Erythroblast (primary cell): ENCODE data around the gene UBAC2.
"Not testable (repeated sequence)": the region's sequence is repeated elsewhere in the genome, so short reads cannot be mapped to it uniquely, and the experiment has no call there.

Experiments
- DNase-seq, 2 experiments: peaks; one replicate each; lab custom pipeline; 2025; lab: John Stamatoyannopoulos, UW
- GATA1 ChIP-seq: IDR thresholded peaks from 2 replicates; pipeline ENCODE4 v1.6.1; 2011; ENCODE audit warnings: low read depth, mild to moderate bottlenecking, control low read depth, low read length, moderate library complexity
- POLR2A ChIP-seq: IDR thresholded peaks from 2 replicates; pipeline ENCODE4 v1.6.1; 2011; ENCODE audit warnings: mild to moderate bottlenecking, low read length

Gene UBAC2

DNA sequence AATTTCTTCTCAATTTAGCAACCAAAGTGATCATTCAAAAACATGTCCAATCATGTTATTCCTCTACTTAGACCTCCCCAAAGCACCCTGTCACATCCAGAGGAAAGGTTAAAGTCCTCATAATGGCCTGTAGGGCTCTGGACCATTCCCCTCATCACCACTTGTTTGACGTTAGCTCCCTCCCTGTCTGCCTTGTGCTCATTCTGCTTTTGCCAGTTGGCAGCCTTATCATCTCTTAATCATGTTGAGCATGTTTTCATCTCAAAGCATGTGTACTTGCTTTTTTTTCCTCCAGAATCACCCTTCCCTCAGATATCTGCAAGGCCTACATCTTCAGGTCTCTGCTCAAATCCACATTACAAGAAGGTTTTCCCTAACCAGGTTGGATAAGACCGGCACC, 25.9 kb downstream of the UBAC2 start:
- peak; percentile 29 to 61 for DNase-seq
- TF ChIP-seq POLR2A (no peak), GATA1 (no peak)

DNA sequence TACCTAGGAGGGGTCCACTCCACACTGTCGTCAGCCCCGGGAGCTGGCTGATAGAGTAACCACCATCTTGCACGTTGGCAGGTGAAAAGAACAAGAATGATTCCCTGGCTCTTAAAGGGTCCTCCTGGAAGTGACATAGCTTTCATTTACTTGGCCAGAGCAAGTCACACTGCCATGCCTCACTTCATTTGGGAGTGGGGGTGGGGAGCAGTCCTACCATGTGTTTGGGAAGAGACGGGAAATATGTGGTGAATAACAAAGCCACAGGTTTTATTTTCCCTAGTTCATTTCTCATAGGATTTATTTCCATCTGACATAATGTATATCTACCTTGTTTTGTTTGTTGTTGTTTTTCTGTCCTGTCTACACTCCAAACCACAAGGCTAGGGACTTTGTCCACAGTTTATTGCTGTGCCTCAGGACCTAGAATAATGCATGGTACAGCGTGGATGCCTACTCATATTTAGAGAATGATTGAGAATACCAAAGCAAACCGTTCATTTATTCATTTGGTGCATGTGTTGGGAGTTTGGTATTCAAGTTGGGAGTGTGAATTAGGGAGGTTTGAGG, 26.8 kb downstream of the UBAC2 start:
- DNase-seq, result no peak
- no peak for TF ChIP-seq POLR2A
- TF ChIP-seq GATA1, result no peak

DNA sequence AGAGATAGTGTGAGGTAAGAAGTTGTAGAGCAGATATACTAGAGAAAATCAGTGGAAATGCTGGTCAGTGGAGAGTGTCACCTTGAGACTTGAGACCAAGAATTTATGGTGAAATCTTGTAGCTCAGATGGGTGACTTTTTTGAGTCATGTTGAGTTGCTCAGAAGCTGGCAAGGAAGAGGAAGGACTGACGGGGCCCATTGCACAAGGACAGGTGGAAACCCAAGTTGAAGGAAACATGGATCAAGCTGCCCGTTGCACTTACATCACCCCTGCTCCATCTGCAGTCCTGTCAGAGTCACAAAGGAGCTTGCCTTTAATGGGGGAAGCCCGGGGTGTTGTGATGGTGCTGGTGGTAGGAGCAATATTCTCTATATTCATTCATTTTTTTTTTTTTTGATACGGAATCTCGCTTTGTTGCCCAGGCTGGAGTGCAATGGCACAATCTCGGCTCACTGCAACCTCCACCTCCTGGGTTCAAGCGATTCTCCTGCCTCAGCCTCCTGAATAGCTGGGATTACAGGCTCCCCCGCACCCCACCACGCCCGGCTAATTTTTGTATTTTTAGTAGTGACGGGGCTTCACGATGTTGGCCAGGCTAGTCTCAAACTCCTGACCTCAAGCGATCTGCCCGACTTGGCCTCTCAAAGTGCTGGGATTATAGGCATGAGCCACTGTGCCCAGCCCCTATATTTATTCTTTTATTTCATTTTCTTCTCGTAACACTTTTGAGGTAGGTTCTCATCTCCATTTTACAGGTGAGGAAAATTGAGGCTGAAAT, 27.4 kb downstream of the UBAC2 start:
- DNase-seq, result no peak

DNA sequence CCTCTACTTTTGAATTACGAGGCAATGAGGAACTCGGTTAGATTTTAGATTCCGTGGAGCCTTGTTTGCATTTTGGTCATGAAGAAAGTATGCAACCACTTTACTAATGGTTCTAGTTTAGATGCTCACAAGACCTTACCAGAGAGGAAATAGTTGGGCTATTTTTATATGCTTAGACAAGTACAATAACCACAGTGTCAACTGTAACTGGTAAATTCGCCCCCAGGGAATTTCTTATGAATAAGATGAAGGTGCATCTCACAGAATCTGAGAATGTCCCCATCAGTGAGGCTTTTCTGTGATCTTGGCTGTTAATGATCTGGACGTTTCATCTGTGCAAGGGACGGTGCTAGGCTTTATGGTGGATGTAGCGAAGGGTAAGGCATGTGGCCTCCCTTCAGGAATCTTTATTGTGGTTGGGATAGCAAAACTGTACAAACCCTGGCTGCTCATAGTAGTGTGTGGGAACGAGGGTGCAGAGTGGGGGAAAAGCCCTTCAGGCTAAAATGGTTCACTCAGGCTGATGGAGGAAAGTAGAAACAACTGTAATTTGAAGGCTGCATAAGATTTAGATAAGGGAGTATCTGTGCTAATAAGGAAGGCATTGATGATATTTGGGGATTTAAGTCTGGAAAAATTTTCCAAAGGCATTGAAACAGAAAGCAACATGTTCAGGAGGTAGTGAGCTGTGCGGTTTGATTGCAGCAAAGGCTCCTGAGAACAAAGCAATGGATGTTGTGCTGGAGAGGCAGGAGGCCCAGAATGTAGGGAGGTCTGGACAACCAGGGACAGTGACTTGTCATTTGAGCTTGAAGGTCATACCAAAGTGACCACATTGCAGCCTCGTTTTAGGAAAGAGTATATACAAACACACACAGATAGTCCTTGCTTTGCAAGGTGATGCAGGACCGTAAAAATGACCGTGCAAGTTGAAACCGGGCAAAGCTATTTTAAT, 28.4 kb downstream of the UBAC2 start:
- no peak for DNase-seq
- TF ChIP-seq GATA1 (no peak), POLR2A (no peak)

More for the DNA sequence above, 27.4 kb downstream of the UBAC2 start:
- TF ChIP-seq POLR2A, result no peak
- no peak for TF ChIP-seq GATA1

DNA sequence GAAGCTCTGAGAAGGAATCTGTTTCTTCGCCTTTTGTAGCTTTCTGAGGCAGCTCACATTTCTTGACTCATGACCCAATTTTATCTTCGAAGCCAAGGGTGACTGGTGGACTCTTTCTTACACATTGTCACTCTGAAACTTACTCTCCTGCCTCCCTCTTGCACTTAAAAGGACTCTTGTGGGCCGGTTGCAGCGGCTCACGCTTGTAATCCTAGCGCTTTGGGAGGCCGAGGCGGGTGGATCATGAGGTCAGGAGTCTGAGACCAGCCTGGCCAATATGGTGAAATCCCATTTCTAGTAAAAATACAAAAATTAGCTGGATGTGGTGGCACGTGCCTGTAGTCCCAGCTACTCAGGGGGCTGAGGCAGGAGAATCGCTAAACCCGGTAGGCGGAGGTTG, 29.9 kb downstream of the UBAC2 start:
- not testable (repeated sequence) for DNase-seq

DNA sequence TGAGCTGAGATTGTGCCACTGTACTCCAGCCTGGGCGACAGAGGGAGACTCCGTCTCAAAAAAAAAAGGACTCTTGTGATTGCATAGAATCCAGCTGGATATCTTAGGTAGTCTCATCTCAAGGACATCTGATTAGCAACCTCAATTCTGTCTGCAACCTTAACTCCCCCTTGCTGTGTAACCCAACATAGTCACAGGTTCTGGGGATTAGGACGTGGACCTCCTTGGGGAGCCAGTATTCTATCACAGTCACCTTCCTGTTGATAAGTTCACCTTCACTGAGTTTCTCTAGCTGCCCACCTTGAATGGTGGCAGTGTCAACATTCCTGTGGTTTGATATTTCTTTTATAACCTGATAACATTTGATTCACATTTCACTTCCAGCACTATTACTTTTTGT, 30.3 kb downstream of the UBAC2 start:
- TF ChIP-seq GATA1 (no peak), POLR2A (no peak)

DNA sequence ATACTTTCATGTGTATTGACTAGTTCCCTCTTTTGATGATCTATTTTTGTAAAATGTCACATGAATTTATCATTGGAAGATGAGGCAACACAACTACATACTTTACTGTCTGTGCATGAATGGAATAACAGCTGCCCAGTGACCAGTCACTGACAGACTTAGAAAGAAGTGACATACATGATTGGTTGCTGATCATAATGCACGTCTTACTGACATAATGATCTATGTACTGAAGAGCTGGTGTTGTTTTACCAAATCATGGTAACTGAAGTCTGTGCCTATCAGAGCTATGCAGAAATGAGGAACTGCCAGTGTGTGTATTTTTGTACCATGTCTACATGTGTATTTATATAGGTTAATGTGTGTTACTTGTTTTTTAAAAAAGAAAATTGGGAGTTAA, 31.1 kb downstream of the UBAC2 start:
- TF ChIP-seq GATA1 (no peak), POLR2A (no peak)
- DNase-seq, result no peak

More for the DNA sequence above, 30.3 kb downstream of the UBAC2 start:
- DNase-seq, result no peak

DNA sequence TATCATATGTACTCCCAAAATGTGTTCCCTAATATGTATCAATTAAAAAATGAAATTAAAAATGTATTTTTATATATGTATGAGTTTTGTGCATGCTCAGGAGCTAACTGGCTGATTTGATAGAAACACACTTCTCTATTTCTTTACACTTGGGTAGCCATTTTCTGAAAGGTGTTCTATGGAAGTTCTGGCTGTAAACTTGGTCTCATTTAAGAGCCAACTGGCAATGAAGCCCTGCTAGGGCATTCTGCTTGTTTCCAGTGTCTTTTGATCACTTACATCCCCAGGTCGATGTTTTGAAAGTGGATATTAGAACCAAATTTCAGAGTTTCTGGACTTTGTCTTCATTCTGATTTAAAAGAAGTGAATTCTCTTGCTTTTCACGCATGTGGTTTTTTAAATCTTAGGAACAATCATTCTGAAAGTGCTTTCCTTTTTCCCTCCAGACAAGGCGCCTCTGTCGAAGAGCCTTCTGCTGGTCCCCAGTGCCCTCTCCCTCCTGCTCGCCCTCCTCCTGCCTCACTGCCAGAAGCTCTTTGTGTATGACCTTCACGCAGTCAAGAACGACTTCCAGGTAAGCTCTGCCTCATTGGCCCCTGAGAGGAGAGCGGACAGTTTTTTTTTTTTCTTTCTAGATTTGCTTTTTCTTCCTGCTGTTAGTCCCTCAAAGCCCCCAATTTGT, 37.5 kb downstream of the UBAC2 start:
- no peak for DNase-seq
- TF ChIP-seq POLR2A, result no peak
- no peak for TF ChIP-seq GATA1

DNA sequence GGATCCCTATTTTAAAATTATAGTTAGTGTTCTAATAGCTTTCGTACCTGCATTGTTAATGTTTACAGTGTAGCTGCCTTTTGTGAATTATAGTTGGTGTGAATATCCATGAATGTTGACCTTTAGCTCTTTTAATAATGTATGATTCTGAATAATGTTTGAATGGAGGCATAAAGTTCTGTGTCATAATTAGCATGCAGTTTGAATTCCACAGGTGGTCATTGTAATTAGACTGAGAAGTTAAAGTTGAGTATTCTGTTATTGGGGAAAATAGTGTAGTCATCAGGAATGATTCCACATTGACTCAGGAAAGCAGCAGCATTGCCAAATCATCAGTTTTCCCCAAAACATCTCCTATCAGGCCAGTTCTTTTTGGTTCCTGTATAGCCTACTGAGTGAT, 45.4 kb downstream of the UBAC2 start:
- no peak for DNase-seq
- TF ChIP-seq POLR2A (no peak), GATA1 (no peak)

DNA sequence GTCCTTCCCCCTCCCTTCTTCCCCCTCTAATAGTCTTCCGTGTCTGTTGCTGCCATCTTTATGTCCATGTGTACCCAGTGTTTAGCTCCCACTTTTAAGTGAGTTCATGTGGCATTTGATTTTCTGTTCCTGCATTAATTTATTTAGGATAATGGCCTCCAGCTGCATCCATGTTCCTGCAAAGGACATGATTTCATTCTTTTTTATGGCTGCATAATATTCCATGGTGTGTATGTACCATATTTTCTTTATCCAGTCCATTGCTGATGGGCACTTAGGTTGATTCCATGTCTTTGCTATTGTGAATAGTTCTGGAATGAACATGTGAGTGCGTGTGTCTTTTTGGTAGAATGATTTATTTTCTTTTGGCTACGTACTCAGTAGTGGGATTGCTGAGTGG, 48.5 kb downstream of the UBAC2 start:
- DNase-seq, result not testable (repeated sequence)

DNA sequence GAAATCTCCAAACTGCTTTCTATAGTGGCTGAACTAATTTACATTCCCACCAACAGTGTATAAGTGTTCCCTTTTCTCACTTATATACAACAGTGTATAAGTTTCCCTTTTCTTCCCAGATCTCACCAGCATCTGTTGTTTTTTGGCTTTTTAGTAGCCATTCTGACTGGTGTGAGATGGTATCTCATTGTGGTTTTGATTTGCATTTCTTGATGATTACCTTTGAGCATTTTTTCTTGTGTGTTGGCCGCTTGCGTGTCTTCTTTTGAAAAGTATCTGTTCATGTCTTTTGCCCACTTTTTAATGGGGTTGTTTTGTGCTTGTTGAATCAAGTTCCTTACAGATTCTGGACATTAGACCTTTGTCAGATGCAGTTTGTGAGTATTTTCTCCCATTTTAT, 49.0 kb downstream of the UBAC2 start:
- DNase-seq, result not testable (repeated sequence)

DNA sequence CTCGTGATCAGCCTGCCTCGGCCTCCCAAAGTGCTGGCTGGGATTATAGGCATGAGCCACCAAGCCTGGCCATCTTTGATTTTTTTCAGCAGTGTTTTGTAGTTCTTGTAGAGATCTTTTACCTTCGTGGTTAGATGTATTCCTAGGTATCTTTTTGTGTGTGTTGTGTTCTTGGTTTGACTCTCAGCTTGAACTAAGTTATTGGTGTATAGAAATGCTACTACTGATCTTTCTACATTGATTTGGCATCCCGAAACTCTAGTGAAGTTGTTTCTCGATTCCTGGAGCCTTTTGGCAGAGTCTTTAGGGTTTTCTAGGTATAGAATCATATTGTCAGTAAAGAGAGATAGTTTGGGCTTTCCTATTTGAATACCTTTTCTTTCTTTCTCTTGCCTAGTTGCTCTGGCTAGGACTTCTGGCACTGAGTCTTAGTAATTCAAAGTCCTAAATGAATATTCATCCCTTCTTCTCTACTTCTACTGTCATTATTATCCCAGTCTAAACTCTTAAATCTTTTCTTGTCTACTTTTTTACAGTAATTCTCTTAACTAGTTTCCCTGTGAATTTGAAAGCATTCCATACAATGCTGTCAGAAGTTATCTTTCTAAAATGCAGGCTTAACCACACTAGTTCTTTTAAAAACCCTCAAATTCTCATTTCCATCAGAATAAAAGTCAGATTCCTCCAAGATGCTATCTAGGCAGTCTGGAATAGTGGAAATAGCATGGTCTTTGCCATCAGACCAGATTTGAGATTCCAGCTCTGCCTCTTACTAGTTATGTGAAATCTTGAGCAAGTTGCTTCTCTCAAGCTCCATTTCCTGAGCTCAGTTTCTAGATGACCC, 50.5 kb downstream of the UBAC2 start:
- DNase-seq, result no peak
- TF ChIP-seq GATA1 (no peak), POLR2A (no peak)

DNA sequence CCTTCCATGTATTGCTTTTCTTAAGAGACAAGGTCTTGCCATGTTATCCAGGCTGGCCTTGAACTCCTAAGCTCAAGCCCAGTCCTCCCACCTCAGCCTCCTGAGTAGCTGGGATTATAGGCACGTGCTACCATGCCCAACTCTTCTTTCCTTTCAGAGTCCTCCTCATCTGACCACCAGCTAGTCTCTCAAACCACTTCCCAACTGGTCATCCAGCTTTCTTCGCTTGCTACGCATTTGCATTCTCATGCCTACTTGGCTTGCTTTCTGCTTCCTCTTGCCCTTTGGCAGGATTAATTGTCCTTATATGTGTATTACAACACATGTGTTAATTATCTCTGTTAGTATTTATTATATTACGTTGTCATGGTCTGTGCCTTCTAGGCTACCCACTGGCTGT, 51.3 kb downstream of the UBAC2 start:
- DNase-seq, result no peak
- TF ChIP-seq GATA1 (no peak), POLR2A (no peak)
